Right lobe of liver (tissue), 4 donors: ENCODE data around the gene MLST8.

ENCODE experiments used
- CTCF ChIP-seq, 4 donors: fragments of 200-600 bp in 3 of 4; fragments of 450-650 bp in 1 of 4; IDR thresholded peaks; one replicate each; pipeline versions ENCODE4 v1.5.1 to v1.8.0; 2016 to 2022; ENCODE audit warnings: antibody characterized with exemption in 4 of 4, mild to moderate bottlenecking in 2 of 4
- POLR2A ChIP-seq: fragments of 450-650 bp; IDR thresholded peaks from one replicate; pipeline ENCODE4 v1.6.1; 2017; ENCODE audit warnings: antibody characterized with exemption, mild to moderate bottlenecking
- donor health status: DM: no; HTN: no; CAD: no.
- donor health status: DM: no; HTN: no; CAD: no.
- donor health status: DM: no; HTN: yes; CAD: no.

GRCh38 chr16:2184346-2184745 is 20.9 kb upstream of the MLST8 start:
- TF ChIP-seq CTCF (IDR thresholded peaks at IDR 0.05) (no peak), POLR2A (no peak)
